ENCODE data around the gene SPRED2.

Gene SPRED2

DNA sequence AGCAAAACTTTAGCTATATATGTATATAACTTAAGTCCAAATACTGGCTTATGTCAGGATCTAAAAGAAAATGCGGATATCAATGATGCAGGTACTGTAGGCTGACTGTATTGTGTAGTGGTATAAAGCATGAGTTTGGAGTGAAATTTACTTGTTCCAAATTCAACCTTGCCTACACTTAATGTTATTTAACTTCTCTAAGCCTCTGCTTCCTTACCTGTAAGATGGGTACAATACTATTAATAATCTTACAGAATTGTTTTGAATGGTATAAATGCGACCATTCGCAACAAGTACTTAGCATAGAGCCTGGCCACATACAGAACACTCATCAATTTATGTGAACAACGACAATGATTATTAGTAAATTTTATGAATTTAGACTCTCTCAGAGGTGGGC, 62.4 kb downstream of the SPRED2 start:
- Histone ChIP-seq H2AFZ (no peak overlapping the region), H3K27ac (no peak overlapping the region), H3K4me1 (peaks cover 11% of the 10 kb centered on the region), H3K79me2 (peaks cover 63% of the 10 kb centered on the region), H3K9ac (no peak overlapping the region), H3K36me3 (ENCODE audit: control insufficient read depth, insufficient read depth, low read length) (no peaks in the 10 kb centered on the region), H3K27me3 (ENCODE audit: control insufficient read depth, insufficient read depth, low read length) (no peaks in the 10 kb centered on the region), H3K4me2 (ENCODE audit: low read length) (no peak overlapping the region), H3K9me3 (ENCODE audit: control insufficient read depth, low read length) (no peaks in the 10 kb centered on the region), H3K4me3 (ENCODE audit: low read depth, low read length) (no peak overlapping the region)
- TF ChIP-seq, protein P1, sequence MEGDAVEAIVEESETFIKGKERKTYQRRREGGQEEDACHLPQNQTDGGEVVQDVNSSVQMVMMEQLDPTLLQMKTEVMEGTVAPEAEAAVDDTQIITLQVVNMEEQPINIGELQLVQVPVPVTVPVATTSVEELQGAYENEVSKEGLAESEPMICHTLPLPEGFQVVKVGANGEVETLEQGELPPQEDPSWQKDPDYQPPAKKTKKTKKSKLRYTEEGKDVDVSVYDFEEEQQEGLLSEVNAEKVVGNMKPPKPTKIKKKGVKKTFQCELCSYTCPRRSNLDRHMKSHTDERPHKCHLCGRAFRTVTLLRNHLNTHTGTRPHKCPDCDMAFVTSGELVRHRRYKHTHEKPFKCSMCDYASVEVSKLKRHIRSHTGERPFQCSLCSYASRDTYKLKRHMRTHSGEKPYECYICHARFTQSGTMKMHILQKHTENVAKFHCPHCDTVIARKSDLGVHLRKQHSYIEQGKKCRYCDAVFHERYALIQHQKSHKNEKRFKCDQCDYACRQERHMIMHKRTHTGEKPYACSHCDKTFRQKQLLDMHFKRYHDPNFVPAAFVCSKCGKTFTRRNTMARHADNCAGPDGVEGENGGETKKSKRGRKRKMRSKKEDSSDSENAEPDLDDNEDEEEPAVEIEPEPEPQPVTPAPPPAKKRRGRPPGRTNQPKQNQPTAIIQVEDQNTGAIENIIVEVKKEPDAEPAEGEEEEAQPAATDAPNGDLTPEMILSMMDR (IDR thresholded peaks at IDR 0.05), result no peak

DNA sequence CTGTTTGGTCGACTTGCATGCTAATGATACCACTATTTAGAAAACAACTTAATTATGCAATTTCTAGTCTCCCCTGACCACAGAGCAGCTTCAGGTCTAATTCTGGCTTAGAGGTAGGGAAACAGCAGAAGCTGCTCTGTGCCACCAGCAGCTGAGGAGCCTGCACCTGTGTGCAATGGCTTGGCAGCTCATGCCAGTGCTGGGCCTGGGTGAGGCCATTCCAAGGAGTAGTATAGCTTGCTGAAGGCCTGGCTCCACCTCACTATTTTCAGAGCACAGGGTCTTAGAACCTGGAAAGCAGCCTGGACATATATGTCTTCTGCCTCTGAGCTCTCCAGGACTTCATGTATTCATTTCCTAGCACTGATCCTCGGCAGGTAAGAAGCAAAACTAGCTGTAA, 62.8 kb downstream of the SPRED2 start:
- no peak overlapping the region for H3K4me3 ChIP-seq (ENCODE audit: low read depth, low read length)
- no peak overlapping the region for H2AFZ ChIP-seq
- H3K79me2 ChIP-seq, result peaks cover 59% of the 10 kb centered on the region
- H3K9ac ChIP-seq, result no peak overlapping the region
- TF ChIP-seq, protein P1 (IDR thresholded peaks at IDR 0.05), result no peak
- H3K27ac ChIP-seq, result no peak overlapping the region
- H3K36me3 ChIP-seq (ENCODE audit: control insufficient read depth, insufficient read depth, low read length), result no peaks in the 10 kb centered on the region
- H3K4me2 ChIP-seq (ENCODE audit: low read length), result no peak overlapping the region
- H3K4me1 ChIP-seq, result peaks cover 7% of the 10 kb centered on the region
- H3K9me3 ChIP-seq (ENCODE audit: control insufficient read depth, low read length), result no peaks in the 10 kb centered on the region
- no peaks in the 10 kb centered on the region for H3K27me3 ChIP-seq (ENCODE audit: control insufficient read depth, insufficient read depth, low read length)

DNA sequence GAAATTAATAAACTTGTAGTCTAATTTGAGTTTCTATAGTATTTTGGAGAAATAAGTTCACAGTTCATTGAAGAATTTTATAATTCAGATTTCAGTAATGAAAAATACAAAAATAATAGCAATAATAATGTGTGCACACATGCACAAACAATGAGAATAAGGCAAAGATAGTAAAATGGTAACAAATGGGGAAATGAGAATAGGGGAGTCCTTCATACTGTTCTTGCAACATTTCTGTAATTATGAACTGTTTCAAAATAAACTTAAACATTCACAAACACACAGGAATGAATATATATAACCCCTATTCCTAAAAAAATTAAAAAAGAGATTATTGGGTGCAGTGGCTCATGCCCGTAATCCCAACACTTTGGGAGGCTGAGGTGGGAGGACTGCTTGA, 63.9 kb downstream of the SPRED2 start:
- no peak overlapping the region for H3K27ac ChIP-seq

DNA sequence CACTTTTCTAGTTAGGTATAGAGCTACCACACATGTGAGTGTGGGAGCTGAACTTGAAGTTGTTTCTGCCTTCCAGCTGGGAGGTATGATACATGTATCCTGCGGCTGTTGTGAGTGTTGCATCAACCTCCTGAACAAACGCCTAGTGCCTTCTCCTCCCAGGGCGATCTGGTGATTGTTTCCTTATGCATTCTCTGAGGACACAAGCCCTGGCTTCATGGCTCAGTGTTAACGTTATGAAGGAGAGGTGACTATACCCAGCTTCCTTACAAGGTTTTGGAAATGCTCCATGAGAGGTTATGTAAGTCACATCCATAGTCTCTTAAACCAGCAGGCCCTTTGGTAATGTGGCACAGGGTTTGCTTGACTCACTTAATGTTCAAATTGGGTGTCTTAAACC, 64.9 kb downstream of the SPRED2 start:
- Histone ChIP-seq H3K9ac (no peak overlapping the region), H3K27ac (no peak overlapping the region), H3K4me1 (peaks cover 2% of the 10 kb centered on the region), H3K79me2 (peaks cover 43% of the 10 kb centered on the region), H3K4me3 (ENCODE audit: low read depth, low read length) (no peak overlapping the region), H3K36me3 (ENCODE audit: control insufficient read depth, insufficient read depth, low read length) (no peaks in the 10 kb centered on the region), H3K4me2 (ENCODE audit: low read length) (no peak overlapping the region), H2AFZ (no peak overlapping the region), H3K27me3 (ENCODE audit: control insufficient read depth, insufficient read depth, low read length) (no peaks in the 10 kb centered on the region), H3K9me3 (ENCODE audit: control insufficient read depth, low read length) (no peaks in the 10 kb centered on the region)
- TF ChIP-seq, protein P1 (IDR thresholded peaks at IDR 0.05), result no peak

More for the DNA sequence above, 63.9 kb downstream of the SPRED2 start:
- Histone ChIP-seq H3K4me3 (ENCODE audit: low read depth, low read length) (no peak overlapping the region), H3K36me3 (ENCODE audit: control insufficient read depth, insufficient read depth, low read length) (no peaks in the 10 kb centered on the region), H3K9ac (no peak overlapping the region), H3K4me2 (ENCODE audit: low read length) (no peak overlapping the region), H3K79me2 (peaks cover 49% of the 10 kb centered on the region), H2AFZ (no peak overlapping the region), H3K27me3 (ENCODE audit: control insufficient read depth, insufficient read depth, low read length) (no peaks in the 10 kb centered on the region), H3K4me1 (peaks cover 2% of the 10 kb centered on the region), H3K9me3 (ENCODE audit: control insufficient read depth, low read length) (no peaks in the 10 kb centered on the region)
- TF ChIP-seq, protein P1 (IDR thresholded peaks at IDR 0.05), result no peak

DNA sequence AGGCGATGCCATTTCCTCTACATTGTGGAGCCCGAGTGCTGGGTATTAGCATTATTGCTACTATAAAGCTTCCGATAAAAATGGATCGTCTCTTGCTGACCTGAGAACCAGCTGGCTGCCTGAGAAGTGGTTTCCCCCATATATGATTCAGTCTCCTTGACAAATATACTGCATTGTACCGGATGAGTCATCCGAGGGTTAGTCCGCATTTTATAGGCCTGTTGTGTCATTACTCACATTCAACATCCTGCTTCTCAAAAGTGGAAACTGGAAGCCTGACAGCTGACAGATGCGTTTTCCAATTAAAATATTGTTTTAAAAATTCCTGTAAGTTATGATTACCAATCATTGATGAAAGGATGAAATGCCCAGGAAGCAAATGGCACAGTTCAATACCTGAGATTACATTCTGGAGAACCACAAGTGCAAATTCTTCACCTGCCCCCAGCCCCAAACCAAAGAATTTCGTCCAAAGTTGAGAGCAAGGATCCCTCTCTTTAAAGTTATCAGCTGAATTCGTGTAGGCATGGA, 65.7 kb downstream of the SPRED2 start:
- Histone ChIP-seq H3K79me2 (peaks cover 42% of the 10 kb centered on the region), H3K9me3 (ENCODE audit: control insufficient read depth, low read length) (no peaks in the 10 kb centered on the region), H3K36me3 (ENCODE audit: control insufficient read depth, insufficient read depth, low read length) (no peaks in the 10 kb centered on the region), H3K4me1 (peaks cover 4% of the 10 kb centered on the region), H3K27me3 (ENCODE audit: control insufficient read depth, insufficient read depth, low read length) (no peaks in the 10 kb centered on the region), H2AFZ (no peak overlapping the region), H3K4me3 (ENCODE audit: low read depth, low read length) (no peak overlapping the region), H3K27ac (no peak overlapping the region), H3K9ac (no peak overlapping the region), H3K4me2 (ENCODE audit: low read length) (no peak overlapping the region)
- TF ChIP-seq, protein P1 (IDR thresholded peaks at IDR 0.05), result no peak

Measured in parathyroid adenoma (tissue), 2 donors.